Kidney (tissue), 14 donors: ENCODE measurements around the gene WHAMM. TPM values are rescaled to one million over a fixed set of nuclear protein-coding genes. Genes with fewer than 3 reads are reported as not detected.

ENCODE experiments used
- DNase-seq, 5 donors: peaks; one replicate each; pipeline ENCODE4 v3.0.0-alpha.2; 2013 to 2020
- FAIRE-seq: peaks from 2 replicates; lab custom pipeline; 2012; peaks lifted over from hg19 to GRCh38; lab: Jason Lieb, UNC
- H3K27ac ChIP-seq, 2 donors: one replicate each; pipeline ENCODE4 v1.7.0; 2013; ENCODE audit warnings: low read depth in 2 of 2, low read length in 2 of 2, inconsistent platforms in 1 of 2
- H3K27me3 ChIP-seq: one replicate; pipeline ENCODE4 v1.7.1; 2013; ENCODE audit warnings: low read length, inconsistent platforms; ENCODE audit not compliant: control insufficient read depth, insufficient read depth
- H3K36me3 ChIP-seq, 3 donors: one replicate each; pipeline versions ENCODE4 v1.7.0 to v1.7.1; 2013; ENCODE audit warnings: low read length in 3 of 3, control low read depth in 1 of 3, inconsistent platforms in 1 of 3; ENCODE audit not compliant: insufficient read depth in 3 of 3, control insufficient read depth in 2 of 3
- H3K4me1 ChIP-seq, 3 donors: one replicate each; pipeline versions ENCODE4 v1.7.0 to v1.7.1; 2013; ENCODE audit warnings: low read length in 3 of 3, inconsistent platforms in 1 of 3, low read depth in 1 of 3; ENCODE audit not compliant: control insufficient read depth in 2 of 3, insufficient read depth in 2 of 3
- H3K4me3 ChIP-seq, 3 donors: one replicate each; pipeline versions ENCODE4 v1.7.0 to v1.8.1; 2013; ENCODE audit warnings: low read length in 3 of 3, control low read depth in 1 of 3, inconsistent platforms in 1 of 3
- H3K9ac ChIP-seq, 3 donors: one replicate each; pipeline versions ENCODE4 v1.7.0 to v1.7.1; 2013; ENCODE audit warnings: low read length in 3 of 3, control low read depth in 1 of 3, inconsistent platforms in 1 of 3
- H3K9me3 ChIP-seq, 3 donors: one replicate each; pipeline versions ENCODE4 v1.7.0 to v1.7.1; 2013; ENCODE audit warnings: low read length in 3 of 3, control low read depth in 1 of 3, inconsistent platforms in 1 of 3; ENCODE audit not compliant: control insufficient read depth in 2 of 3, insufficient read depth in 1 of 3
- CTCF ChIP-seq: IDR thresholded peaks from 3 replicates; pipeline ENCODE4 v1.5.1; 2012; ENCODE audit warnings: mild to moderate bottlenecking, moderate library complexity, borderline replicate concordance; ENCODE audit not compliant: insufficient read depth; ENCODE audit errors: extremely low read depth
- intact Hi-C: fragments of 100-400 bp; cut with DNase I; formaldehyde crosslinking; loops from one replicate; pipeline ENCODE4 v1.11.1; 2022
- polyA plus RNA-seq: library from polyadenylated mRNA; stranded (reverse); fragments of 350-450 nt; fragmentation: Illumina TruSeq; extraction: RNeasy Lipid Tissue Mini Kit (QIAGEN cat#74804); gene quantifications from one replicate; pipeline ENCODE4 v1.2.3, GENCODE V29; 2014; ENCODE audit warnings: low read depth, low replicate concordance; ENCODE audit not compliant: insufficient read depth
- total RNA-seq: library from RNA; stranded (reverse); fragmentation: NEBNext Ultra II Directional; extraction: Animal tissue kit (Norgen Biotek cat#: 25700); gene quantifications from one replicate; pipeline ENCODE4 v1.2.1, GENCODE V29; 2021
- donor health status: control.
- donor health status: control.
- donor health status: control.
- donor health status: control.
- donor health status: control.
- donor health status: DM: yes; HTN: yes; CAD: no.
- donor health status: Normal renal cell carcinoma (clear cell type).

Gene WHAMM
- total and polyA plus RNA-seq, 2 donors from 2014 or later = 4.0 to 13.8 TPM

DNA sequence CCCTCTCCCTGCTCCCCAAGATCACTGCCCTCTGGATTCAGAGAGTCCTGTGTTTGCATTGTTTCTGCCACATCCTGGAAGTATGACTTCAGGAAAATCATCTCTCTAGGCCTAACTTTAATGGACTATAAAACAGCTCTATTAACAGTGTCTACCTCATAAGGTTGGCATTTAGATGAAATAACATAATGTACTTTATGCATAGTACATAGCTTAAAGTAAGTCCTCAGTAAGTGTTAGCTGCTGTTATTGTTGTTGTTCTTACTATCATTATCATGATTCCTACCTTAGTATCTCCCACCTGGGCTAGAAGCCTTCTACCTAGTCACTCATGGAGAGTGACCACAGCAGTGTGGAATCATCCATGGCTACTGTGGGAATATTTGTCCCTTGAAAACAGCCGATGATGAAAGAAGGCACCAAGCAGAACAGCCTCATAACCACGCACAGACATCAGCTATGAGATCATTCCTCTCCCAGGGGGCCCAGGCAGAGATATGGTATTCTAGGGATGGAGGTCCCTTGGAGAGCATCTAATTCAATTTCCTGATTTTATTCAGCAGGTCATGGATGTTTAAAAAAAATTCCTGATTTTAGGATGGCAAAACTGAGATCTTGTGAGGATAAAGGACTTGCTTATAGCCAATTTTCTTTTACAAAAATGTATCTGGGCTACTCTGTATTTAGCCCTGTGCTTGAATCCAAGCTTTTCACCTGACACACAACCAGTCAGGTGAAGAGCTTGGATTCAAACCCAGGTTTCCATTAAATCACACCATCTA is 5.4 kb upstream of the WHAMM start:
- Histone ChIP-seq H3K4me1 (no peaks in the 10 kb centered on the region), H3K36me3 (no peaks in the 10 kb centered on the region), H3K4me3 (no peak overlapping the region), H3K27ac (no peak overlapping the region), H3K9ac (no peak overlapping the region), H3K9me3 (no peaks in the 10 kb centered on the region), H3K27me3 (no peaks in the 10 kb centered on the region)
- no peak for DNase-seq
- intact Hi-C loops = no loop called here
- TF ChIP-seq CTCF = no peak
- no peak for FAIRE-seq

- Histone ChIP-seq H3K27ac (no peak overlapping the region), H3K9me3 (no peaks in the 10 kb centered on the region), H3K4me1 (no peaks in the 10 kb centered on the region), H3K4me3 (no peak overlapping the region), H3K9ac (no peak overlapping the region), H3K36me3 (no peaks in the 10 kb centered on the region), H3K27me3 (no peaks in the 10 kb centered on the region)
- intact Hi-C loops = no loop called here
- DNase-seq (no peak), FAIRE-seq (no peak)
- TF ChIP-seq CTCF = no peak
Measured at GRCh38 chr15:82804575-82804949, 4.9 kb upstream of the WHAMM start.

GRCh38 chr15:82805994-82806406 is 3.4 kb upstream of the WHAMM start, which contains the start of gene FSD2:
Gene FSD2 (minus strand): TSS chr15:82806069. CDS start chr15:82787390, 18,679 bp downstream.
- Histone ChIP-seq H3K9me3 (no peaks in the 10 kb centered on the region), H3K27ac (no peak within 1 kb of the TSS), H3K36me3 (no peaks in the 10 kb centered on the region), H3K9ac (no peak within 1 kb of the TSS), H3K4me1 (no peaks in the 10 kb centered on the region), H3K27me3 (no peaks in the 10 kb centered on the region), H3K4me3 (no peak within 1 kb of the TSS)
- peak in 4 of 5 donors; percentile 41 to 72 (median 61) for DNase-seq
- FAIRE-seq = no peak
- intact Hi-C loops = no loop called here
- no peak for TF ChIP-seq CTCF
